ENCODE data around the gene BLVRA. TPM values are rescaled to one million over a fixed set of nuclear protein-coding genes. Genes with fewer than 3 reads are reported as not detected.
"Not testable (repeated sequence)": the region's sequence is repeated elsewhere in the genome, so short reads cannot be mapped to it uniquely, and the experiment has no call there.

The BLVRA gene, protein sequence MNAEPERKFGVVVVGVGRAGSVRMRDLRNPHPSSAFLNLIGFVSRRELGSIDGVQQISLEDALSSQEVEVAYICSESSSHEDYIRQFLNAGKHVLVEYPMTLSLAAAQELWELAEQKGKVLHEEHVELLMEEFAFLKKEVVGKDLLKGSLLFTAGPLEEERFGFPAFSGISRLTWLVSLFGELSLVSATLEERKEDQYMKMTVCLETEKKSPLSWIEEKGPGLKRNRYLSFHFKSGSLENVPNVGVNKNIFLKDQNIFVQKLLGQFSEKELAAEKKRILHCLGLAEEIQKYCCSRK
- total RNA-seq = 17.9 and 21.0 TPM in 2 replicates
- 29.2 and 34.2 TPM in 2 replicates for polyA plus RNA-seq

DNA sequence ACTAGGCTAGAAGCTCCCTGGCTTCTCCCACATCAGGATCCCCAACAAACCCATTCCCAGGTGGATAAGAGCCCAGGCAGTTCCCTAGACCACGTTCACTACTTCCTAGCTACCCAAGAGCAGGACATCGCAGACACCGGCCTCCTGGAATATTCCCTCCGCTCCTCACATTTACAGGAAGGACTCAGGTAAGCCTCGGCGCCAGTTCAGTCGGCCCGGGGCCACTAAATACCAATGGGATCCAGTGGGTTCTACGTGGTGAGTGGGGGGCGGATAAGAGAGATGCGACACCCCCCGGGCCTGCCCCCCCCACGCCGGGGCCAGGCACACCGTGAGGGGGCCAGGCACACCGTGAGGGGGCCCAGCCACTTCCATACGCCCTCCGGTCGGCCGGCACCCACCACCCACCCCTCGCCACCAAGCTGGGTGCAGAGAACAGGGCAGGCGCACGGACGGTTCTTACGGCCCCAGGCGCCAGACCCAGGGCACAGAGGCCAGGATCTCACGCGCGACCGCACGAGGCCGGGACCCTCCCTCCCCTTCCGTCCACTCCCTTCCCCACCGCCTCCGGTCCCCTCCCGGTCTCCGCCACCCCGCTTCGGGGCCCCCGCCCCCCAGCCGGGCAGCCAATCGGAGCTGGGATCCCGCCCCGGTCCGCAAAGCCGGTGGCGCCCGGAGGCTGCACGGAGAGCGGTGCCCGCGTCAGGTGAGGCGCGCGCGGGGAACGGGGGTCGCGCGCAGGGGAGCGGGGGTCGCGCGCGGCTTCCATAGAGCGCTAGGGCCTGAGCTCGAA lies at the start of gene BLVRA:
BLVRA (plus strand) TSS at position 652 of the 793 bp plus-strand sequence. CDS start 12,479 bp downstream, outside the sequence.
- Histone ChIP-seq H3K4me2 (peak within 1 kb of the TSS; percentile 97), H3K9me2 (replicated peaks; ENCODE audit: insufficient read depth) (no peaks in the 10 kb centered on the region), H2AFZ (peak within 1 kb of the TSS; percentile 99), H3K27me3 (peaks cover 6% of the 10 kb centered on the region), H3K27ac (peak within 1 kb of the TSS; percentile 89), H3K4me1 (ENCODE audit: insufficient read depth) (no peaks in the 10 kb centered on the region), H4K20me1 (ENCODE audit: insufficient read depth, poor library complexity, severe bottlenecking) (no peaks in the 10 kb centered on the region), H3K79me2 (peaks cover 4% of the 10 kb centered on the region), H3K36me3 (replicated peaks; ENCODE audit: insufficient read depth, low read depth) (no peaks in the 10 kb centered on the region), H3K4me3 (peak within 1 kb of the TSS; percentile 96), H3K9me3 (ENCODE audit: low read depth) (no peaks in the 10 kb centered on the region)
- WGBS (ENCODE audit: low lambda C conversion rate, missing lambda C conversion rate) = 7% methylated on average over 27 of the region's 67 CpGs
- DNase-seq (ENCODE audit: low spot score) = peak; percentile 68
- TF ChIP-seq EZH2 (IDR thresholded peaks at IDR 0.05; ENCODE audit: borderline replicate concordance) = no peak
- TF ChIP-seq, protein P1, sequence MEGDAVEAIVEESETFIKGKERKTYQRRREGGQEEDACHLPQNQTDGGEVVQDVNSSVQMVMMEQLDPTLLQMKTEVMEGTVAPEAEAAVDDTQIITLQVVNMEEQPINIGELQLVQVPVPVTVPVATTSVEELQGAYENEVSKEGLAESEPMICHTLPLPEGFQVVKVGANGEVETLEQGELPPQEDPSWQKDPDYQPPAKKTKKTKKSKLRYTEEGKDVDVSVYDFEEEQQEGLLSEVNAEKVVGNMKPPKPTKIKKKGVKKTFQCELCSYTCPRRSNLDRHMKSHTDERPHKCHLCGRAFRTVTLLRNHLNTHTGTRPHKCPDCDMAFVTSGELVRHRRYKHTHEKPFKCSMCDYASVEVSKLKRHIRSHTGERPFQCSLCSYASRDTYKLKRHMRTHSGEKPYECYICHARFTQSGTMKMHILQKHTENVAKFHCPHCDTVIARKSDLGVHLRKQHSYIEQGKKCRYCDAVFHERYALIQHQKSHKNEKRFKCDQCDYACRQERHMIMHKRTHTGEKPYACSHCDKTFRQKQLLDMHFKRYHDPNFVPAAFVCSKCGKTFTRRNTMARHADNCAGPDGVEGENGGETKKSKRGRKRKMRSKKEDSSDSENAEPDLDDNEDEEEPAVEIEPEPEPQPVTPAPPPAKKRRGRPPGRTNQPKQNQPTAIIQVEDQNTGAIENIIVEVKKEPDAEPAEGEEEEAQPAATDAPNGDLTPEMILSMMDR (IDR thresholded peaks at IDR 0.05; ENCODE audit: poor library complexity) = no peak
- TF ChIP-seq EZH2phosphoT487 (IDR thresholded peaks at IDR 0.05; ENCODE audit: low read depth, severe bottlenecking, unreplicated experiment) = no peak

DNA sequence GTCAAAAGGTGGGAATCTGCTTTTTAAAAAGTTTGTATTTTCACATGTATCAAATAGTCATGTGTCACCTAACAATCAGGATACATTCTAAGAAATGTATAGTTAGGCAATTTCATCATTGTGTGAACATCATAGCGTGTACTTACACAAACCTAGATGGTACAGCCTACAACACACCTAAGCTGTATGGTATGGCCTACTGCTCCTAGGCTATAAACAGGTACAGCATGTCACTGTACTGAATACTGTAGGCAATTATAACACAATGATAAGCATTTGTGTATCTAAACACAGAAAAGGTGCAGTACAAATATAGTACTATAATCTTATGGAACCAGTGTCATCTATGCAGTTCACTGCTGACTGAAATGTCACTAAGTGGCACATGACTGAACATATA lies 47.0 kb upstream of the BLVRA start:
- no peaks in the 10 kb centered on the region for H3K9me2 ChIP-seq (replicated peaks; ENCODE audit: insufficient read depth)
- no peak overlapping the region for H3K27ac ChIP-seq
- no peak for DNase-seq (ENCODE audit: low spot score)
- no peaks in the 10 kb centered on the region for H3K27me3 ChIP-seq
- peaks cover 4% of the 10 kb centered on the region for H4K20me1 ChIP-seq (ENCODE audit: insufficient read depth, poor library complexity, severe bottlenecking)
- no peaks in the 10 kb centered on the region for H3K4me1 ChIP-seq (ENCODE audit: insufficient read depth)
- TF ChIP-seq, protein P1 (IDR thresholded peaks at IDR 0.05; ENCODE audit: poor library complexity) = no peak
- TF ChIP-seq EZH2 (IDR thresholded peaks at IDR 0.05; ENCODE audit: borderline replicate concordance) (no peak), EZH2phosphoT487 (IDR thresholded peaks at IDR 0.05; ENCODE audit: low read depth, severe bottlenecking, unreplicated experiment) (no peak)
- no peak overlapping the region for H3K4me3 ChIP-seq
- H3K4me2 ChIP-seq = no peak overlapping the region
- H3K79me2 ChIP-seq = peaks cover 93% of the 10 kb centered on the region
- WGBS (ENCODE audit: low lambda C conversion rate, missing lambda C conversion rate) = 96% methylated on average over 1 of the region's 1 CpG
- no peaks in the 10 kb centered on the region for H3K9me3 ChIP-seq (ENCODE audit: low read depth)
- no peaks in the 10 kb centered on the region for H3K36me3 ChIP-seq (replicated peaks; ENCODE audit: insufficient read depth, low read depth)
- no peak overlapping the region for H2AFZ ChIP-seq

DNA sequence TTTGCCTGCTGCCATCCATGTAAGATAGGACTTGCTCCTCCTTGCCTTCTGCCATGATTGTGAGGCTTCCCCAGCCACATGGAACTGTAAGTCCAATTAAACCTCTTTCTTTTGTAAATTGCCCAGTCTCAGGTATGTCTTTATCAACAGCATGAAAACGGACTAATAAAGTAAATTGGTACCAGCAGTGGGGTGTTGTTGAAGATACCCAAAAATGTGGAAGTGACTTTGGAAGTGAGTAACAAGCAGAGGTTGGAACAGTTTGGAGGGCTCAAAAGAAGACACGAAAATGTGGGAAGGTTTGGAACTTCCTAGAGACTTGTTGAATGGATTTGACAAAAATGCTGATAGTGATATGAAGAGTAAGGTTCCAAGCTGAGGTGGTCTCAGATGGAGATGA lies 42.5 kb upstream of the BLVRA start:
- not testable (repeated sequence) for H3K9me3 ChIP-seq (ENCODE audit: low read depth); DNase-seq (ENCODE audit: low spot score); H3K36me3 ChIP-seq (replicated peaks; ENCODE audit: insufficient read depth, low read depth); H3K27me3 ChIP-seq; H3K4me2 ChIP-seq; H3K4me3 ChIP-seq; H3K4me1 ChIP-seq (ENCODE audit: insufficient read depth); H2AFZ ChIP-seq; H4K20me1 ChIP-seq (ENCODE audit: insufficient read depth, poor library complexity, severe bottlenecking); H3K9me2 ChIP-seq (replicated peaks; ENCODE audit: insufficient read depth); H3K27ac ChIP-seq
- H3K79me2 ChIP-seq = peaks cover 96% of the 10 kb centered on the region
- WGBS (ENCODE audit: low lambda C conversion rate, missing lambda C conversion rate) = 100% methylated on average over 2 of the region's 2 CpGs

DNA sequence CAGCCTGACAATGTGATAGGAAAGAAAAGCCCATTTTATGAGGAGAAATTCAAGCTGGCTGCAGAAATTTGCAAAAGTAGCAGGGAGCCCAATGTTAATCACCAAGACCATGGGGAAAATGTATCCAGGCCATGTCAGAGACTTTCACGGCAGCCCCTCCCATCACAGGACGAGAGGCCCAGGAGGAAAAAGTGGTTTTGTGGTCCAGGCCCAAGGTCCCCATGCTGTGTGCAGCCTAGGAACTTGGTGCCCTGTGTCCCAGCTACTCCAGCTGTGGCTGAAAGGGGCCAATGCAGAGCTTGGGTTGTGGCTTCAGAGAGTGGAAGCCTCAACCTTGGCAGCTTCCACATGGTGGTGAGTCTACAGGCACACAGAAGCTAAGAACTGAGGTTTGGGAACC lies 41.9 kb upstream of the BLVRA start:
- no peaks in the 10 kb centered on the region for H4K20me1 ChIP-seq (ENCODE audit: insufficient read depth, poor library complexity, severe bottlenecking)
- no peak overlapping the region for H3K4me2 ChIP-seq

More for the DNA sequence above, 41.9 kb upstream of the BLVRA start:
- Histone ChIP-seq H3K27ac (no peak overlapping the region), H3K4me1 (ENCODE audit: insufficient read depth) (no peaks in the 10 kb centered on the region), H3K4me3 (no peak overlapping the region), H3K9me2 (replicated peaks; ENCODE audit: insufficient read depth) (no peaks in the 10 kb centered on the region), H3K9me3 (ENCODE audit: low read depth) (no peaks in the 10 kb centered on the region), H2AFZ (no peak overlapping the region), H3K27me3 (no peaks in the 10 kb centered on the region), H3K79me2 (peaks cover 95% of the 10 kb centered on the region), H3K36me3 (replicated peaks; ENCODE audit: insufficient read depth, low read depth) (no peaks in the 10 kb centered on the region)
- no peak for DNase-seq (ENCODE audit: low spot score)
- WGBS (ENCODE audit: low lambda C conversion rate, missing lambda C conversion rate) = 100% methylated on average over 2 of the region's 2 CpGs
- no peak for TF ChIP-seq EZH2 (IDR thresholded peaks at IDR 0.05; ENCODE audit: borderline replicate concordance)
- TF ChIP-seq, protein P1 (IDR thresholded peaks at IDR 0.05; ENCODE audit: poor library complexity) = no peak
- no peak for TF ChIP-seq EZH2phosphoT487 (IDR thresholded peaks at IDR 0.05; ENCODE audit: low read depth, severe bottlenecking, unreplicated experiment)

Measured in hepatocyte (in vitro differentiated cells).